Cardiac muscle cell (in vitro differentiated cells and primary cell): Measurements from ENCODE around the gene MYOZ1. TPM values are rescaled to one million over a fixed set of nuclear protein-coding genes. Genes with fewer than 3 reads are reported as not detected.

Experiments
- DNase-seq, 2 donors: peaks; one replicate each; pipeline versions ENCODE4 v3.0.0 to v3.0.0-alpha.2; 2010 to 2017; ENCODE audit warnings: low read depth in 1 of 2, low spot score in 1 of 2
- H3K27ac ChIP-seq: fragments of 200-600 bp; sonication (generic); 2 replicates; pipeline ENCODE4 v1.5.1; 2016
- H3K27me3 ChIP-seq: fragments of 200-600 bp; sonication (generic); 2 replicates; pipeline ENCODE4 v1.6.0; 2016; ENCODE audit warnings: control low read depth
- H3K36me3 ChIP-seq: fragments of 200-600 bp; sonication (generic); 2 replicates; pipeline ENCODE4 v1.5.1; 2016; ENCODE audit warnings: control low read depth
- H3K4me1 ChIP-seq: fragments of 200-600 bp; sonication (generic); 2 replicates; pipeline ENCODE4 v1.8.1; 2017; ENCODE audit warnings: low read depth, mild to moderate bottlenecking, mixed run types
- H3K4me3 ChIP-seq: fragments of 200-600 bp; sonication (generic); 2 replicates; pipeline ENCODE4 v1.5.1; 2016; ENCODE audit warnings: mild to moderate bottlenecking
- H3K9me3 ChIP-seq: fragments of 200-600 bp; sonication (generic); 2 replicates; pipeline ENCODE4 v1.5.1; 2017; ENCODE audit warnings: low read depth, mild to moderate bottlenecking, control low read depth
- CTCF ChIP-seq: IDR thresholded peaks from 2 replicates; pipeline ENCODE4 v1.5.1; 2012; ENCODE audit warnings: low read depth, mild to moderate bottlenecking, low read length
- polyA plus RNA-seq: library from polyadenylated mRNA; unstranded; fragments of >200 nt; fragmentation: Nextera tagmentation; extraction: Ambion mirVana; gene quantifications from 2 replicates; pipeline ENCODE4 v1.2.1, GENCODE V29; 2016
- total RNA-seq: library from RNA; depleted of rRNA; stranded (reverse); fragments of >200 nt; gene quantifications from 2 replicates; pipeline ENCODE4 v1.2.3, GENCODE V29; 2016

The MYOZ1 gene
- total and polyA plus RNA-seq, 2 experiments from 2014 or later = 13.6 to 17.0 TPM

DNA sequence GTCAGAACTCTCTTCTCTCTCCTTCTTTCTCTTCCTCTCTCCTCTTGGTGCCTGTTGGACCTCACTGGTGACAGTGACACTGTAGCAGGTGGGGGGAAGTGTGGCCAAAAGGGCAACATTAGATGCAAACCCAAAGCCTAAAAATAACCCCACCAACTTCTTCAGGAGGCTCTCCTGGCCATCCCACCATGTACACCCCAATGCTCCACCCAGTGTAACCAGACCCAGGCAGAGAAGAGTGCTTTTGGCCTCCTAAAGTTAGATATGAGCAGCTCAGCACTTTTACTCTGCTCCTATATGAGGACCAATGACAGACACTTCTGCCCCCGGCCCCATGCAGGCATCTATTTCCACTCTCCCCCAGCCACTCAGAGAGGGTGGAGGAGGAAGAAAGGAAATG, 5.5 kb downstream of the MYOZ1 start:
- no peak for TF ChIP-seq CTCF
- DNase-seq = no peak
- no peaks in the 10 kb centered on the region for H3K9me3 ChIP-seq
- no peaks in the 10 kb centered on the region for H3K36me3 ChIP-seq
- H3K27ac ChIP-seq = no peak overlapping the region
- no peaks in the 10 kb centered on the region for H3K27me3 ChIP-seq
- H3K4me1 ChIP-seq = peaks cover 10% of the 10 kb centered on the region
- H3K4me3 ChIP-seq = no peak overlapping the region

- Histone ChIP-seq H3K4me1 (peaks cover 8% of the 10 kb centered on the region), H3K9me3 (no peaks in the 10 kb centered on the region), H3K36me3 (no peaks in the 10 kb centered on the region), H3K27me3 (no peaks in the 10 kb centered on the region), H3K4me3 (no peak overlapping the region), H3K27ac (no peak overlapping the region)
- no peak for TF ChIP-seq CTCF
- no peak for DNase-seq
Observed at GRCh38 chr10:73634421-73634820, 6.9 kb downstream of the MYOZ1 start.

DNA sequence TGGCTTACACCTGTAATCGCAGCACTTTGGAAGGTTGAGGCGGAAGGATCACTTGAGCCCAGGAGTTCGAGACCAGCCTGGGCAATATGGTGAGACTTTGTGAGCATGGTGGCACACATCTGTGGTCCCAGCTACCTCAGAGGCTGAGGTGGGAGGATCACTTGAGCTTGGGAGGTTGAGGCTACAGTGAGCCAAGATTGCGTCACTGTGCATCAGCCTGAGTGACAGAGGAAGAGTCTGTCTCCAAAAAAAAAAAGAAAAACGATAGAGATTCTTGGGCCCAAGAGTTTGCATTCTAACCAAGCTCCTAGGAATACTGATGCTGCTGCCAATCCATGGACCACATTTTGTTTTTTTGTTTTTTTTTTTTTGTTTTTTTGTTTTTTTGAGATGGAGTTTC, 12.1 kb downstream of the MYOZ1 start:
- Histone ChIP-seq H3K36me3 (no peaks in the 10 kb centered on the region), H3K9me3 (no peaks in the 10 kb centered on the region), H3K4me3 (no peak overlapping the region), H3K4me1 (peaks cover 9% of the 10 kb centered on the region), H3K27ac (no peak overlapping the region), H3K27me3 (no peaks in the 10 kb centered on the region)
- TF ChIP-seq CTCF = no peak
- DNase-seq = no peak

- DNase-seq = no peak
- no peak for TF ChIP-seq CTCF
- Histone ChIP-seq H3K36me3 (no peaks in the 10 kb centered on the region), H3K27me3 (no peaks in the 10 kb centered on the region), H3K4me3 (no peak overlapping the region), H3K27ac (no peak overlapping the region), H3K9me3 (no peaks in the 10 kb centered on the region), H3K4me1 (peaks cover 9% of the 10 kb centered on the region)
Observed at GRCh38 chr10:73628405-73628804, 12.9 kb downstream of the MYOZ1 start.

DNA sequence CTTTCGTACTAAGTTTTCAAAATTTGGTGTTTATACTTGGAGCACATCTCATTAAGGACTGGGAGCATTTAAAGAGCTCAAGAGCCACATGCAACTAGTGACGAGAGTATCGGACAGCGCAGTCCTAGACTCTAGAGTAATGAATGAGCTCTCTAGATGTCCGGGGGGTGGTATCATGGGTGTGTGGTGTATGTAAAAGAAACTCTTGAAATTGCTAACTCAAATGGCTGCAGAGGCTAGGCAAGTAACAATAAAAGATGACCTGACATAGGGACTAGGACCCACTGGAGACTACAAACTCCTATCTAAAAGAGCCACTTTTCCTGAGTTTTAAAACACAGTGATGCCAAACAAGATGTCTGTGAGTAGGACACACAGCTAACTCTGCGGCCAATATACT, 14.0 kb downstream of the MYOZ1 start:
- Histone ChIP-seq H3K36me3 (no peaks in the 10 kb centered on the region), H3K9me3 (no peaks in the 10 kb centered on the region), H3K4me3 (no peak overlapping the region), H3K27ac (no peak overlapping the region), H3K4me1 (peaks cover 9% of the 10 kb centered on the region), H3K27me3 (no peaks in the 10 kb centered on the region)
- no peak for DNase-seq
- no peak for TF ChIP-seq CTCF
